Mesenchymal stem cell (in vitro differentiated cells and primary cell): ENCODE measurements around the gene ATP6V0D1.

Experiments used
- DNase-seq: peaks from one replicate; pipeline ENCODE4 v3.0.0-alpha.2; 2013
- H2AFZ ChIP-seq: one replicate; pipeline ENCODE4 v1.6.1; 2013; ENCODE audit warnings: low read depth, mild to moderate bottlenecking, control low read depth, inconsistent platforms, low read length, moderate library complexity
- H2AK5ac ChIP-seq: 2 replicates; pipeline ENCODE4 v1.6.1; 2013; ENCODE audit warnings: low read length, moderate library complexity, mild to moderate bottlenecking, inconsistent platforms; ENCODE audit not compliant: severe bottlenecking
- H2BK120ac ChIP-seq: one replicate; pipeline ENCODE4 v1.6.1; 2013; ENCODE audit warnings: low read depth, mild to moderate bottlenecking, inconsistent platforms, low read length, moderate library complexity
- H2BK12ac ChIP-seq, 2 experiments: one replicate each; pipeline ENCODE4 v1.6.1; 2013; ENCODE audit warnings: inconsistent platforms in 2 of 2, low read length in 2 of 2, mild to moderate bottlenecking in 2 of 2, moderate library complexity in 2 of 2, control low read depth in 1 of 2
- H2BK15ac ChIP-seq: one replicate; pipeline ENCODE4 v1.6.1; 2013; ENCODE audit warnings: mild to moderate bottlenecking, low read depth, inconsistent platforms; ENCODE audit not compliant: poor library complexity, severe bottlenecking
- H2BK5ac ChIP-seq: 2 replicates; pipeline ENCODE4 v1.6.1; 2013; ENCODE audit warnings: low read depth, mild to moderate bottlenecking, low read length, control low read depth, inconsistent platforms; ENCODE audit not compliant: poor library complexity, severe bottlenecking
- H3K14ac ChIP-seq, 2 experiments: one replicate each; pipeline ENCODE4 v1.6.1; 2013; ENCODE audit warnings: inconsistent platforms in 2 of 2, low read length in 2 of 2, control low read depth in 1 of 2, mild to moderate bottlenecking in 1 of 2, moderate library complexity in 1 of 2
- H3K18ac ChIP-seq, 2 experiments: one replicate each; pipeline ENCODE4 v1.6.1; 2013; ENCODE audit warnings: inconsistent platforms in 2 of 2, low read length in 2 of 2, control low read depth in 1 of 2, low read depth in 1 of 2, mild to moderate bottlenecking in 1 of 2
- H3K23ac ChIP-seq, 2 experiments: one replicate each; pipeline ENCODE4 v1.6.1; 2013; ENCODE audit warnings: inconsistent platforms in 2 of 2, low read length in 2 of 2, mild to moderate bottlenecking in 2 of 2, moderate library complexity in 2 of 2, control low read depth in 1 of 2
- H3K27ac ChIP-seq: 2 replicates; pipeline ENCODE4 v1.5.1; 2013; ENCODE audit warnings: mild to moderate bottlenecking, moderate library complexity, low read length, control low read depth, inconsistent platforms; ENCODE audit not compliant: poor library complexity, severe bottlenecking
- H3K27me3 ChIP-seq, 2 experiments: 2 replicates each; pipeline versions ENCODE4 v1.6.1 to v1.7.0; 2013; ENCODE audit warnings: low read length in 2 of 2, mild to moderate bottlenecking in 2 of 2, moderate library complexity in 2 of 2, control low read depth in 1 of 2, inconsistent platforms in 1 of 2; ENCODE audit not compliant: control insufficient read depth in 1 of 2, insufficient read depth in 1 of 2
- H3K36me3 ChIP-seq, 2 experiments: 2 replicates each; pipeline versions ENCODE4 v1.6.1 to v1.7.0; 2013; ENCODE audit warnings: low read length in 2 of 2, control low read depth in 1 of 2, inconsistent platforms in 1 of 2, low read depth in 1 of 2, mild to moderate bottlenecking in 1 of 2; ENCODE audit not compliant: insufficient read depth in 2 of 2, control insufficient read depth in 1 of 2
- H3K4ac ChIP-seq, 2 experiments: one replicate each; pipeline ENCODE4 v1.6.1; 2013; ENCODE audit warnings: inconsistent platforms in 2 of 2, low read length in 2 of 2, mild to moderate bottlenecking in 2 of 2, moderate library complexity in 2 of 2, control low read depth in 1 of 2, low read depth in 1 of 2
- H3K4me1 ChIP-seq: 2 replicates; pipeline ENCODE4 v1.6.1; 2013; ENCODE audit warnings: low read depth, low read length, control low read depth; ENCODE audit not compliant: control insufficient read depth, insufficient read depth
- H3K4me2 ChIP-seq: 2 replicates; pipeline ENCODE4 v1.6.1; 2013; ENCODE audit warnings: low read length, mild to moderate bottlenecking, inconsistent platforms; ENCODE audit not compliant: poor library complexity, severe bottlenecking
- H3K4me3 ChIP-seq, 2 experiments: 2 replicates each; pipeline versions ENCODE4 v1.5.1 to v1.7.0; 2013; ENCODE audit warnings: low read length in 2 of 2, mild to moderate bottlenecking in 2 of 2, control low read depth in 1 of 2, low read depth in 1 of 2; ENCODE audit not compliant: insufficient read depth in 1 of 2
- H3K79me1 ChIP-seq: replicated peaks from 2 replicates; pipeline ENCODE4 v1.6.1; 2013; ENCODE audit warnings: mild to moderate bottlenecking, control low read depth, low read length, inconsistent platforms; ENCODE audit not compliant: poor library complexity, severe bottlenecking
- H3K9ac ChIP-seq: 2 replicates; pipeline ENCODE4 v1.7.0; 2013; ENCODE audit warnings: mild to moderate bottlenecking, low read length, moderate library complexity
- H3K9me3 ChIP-seq: 2 replicates; pipeline ENCODE4 v1.7.0; 2013; ENCODE audit warnings: mild to moderate bottlenecking, low read length; ENCODE audit not compliant: control insufficient read depth
- H4K8ac ChIP-seq: one replicate; pipeline ENCODE4 v1.6.1; 2013; ENCODE audit warnings: inconsistent platforms, mild to moderate bottlenecking, low read length, moderate library complexity
- H4K91ac ChIP-seq: one replicate; pipeline ENCODE4 v1.6.1; 2013; ENCODE audit warnings: mild to moderate bottlenecking, low read length, inconsistent platforms
- WGBS: methylation state at CpG from one replicate; pipeline ENCODE4 v1.1.7; 2013; ENCODE audit warnings: mixed read lengths; 5-methylcytosine and 5-hydroxymethylcytosine counted together

Gene ATP6V0D1

GRCh38 chr16:67426022-67426421 is 54.9 kb downstream of the ATP6V0D1 start:
- Histone ChIP-seq H2AFZ (no peak overlapping the region), H3K4me1 (peaks cover 10% of the 10 kb centered on the region), H3K9me3 (no peaks in the 10 kb centered on the region), H3K4me2 (no peak overlapping the region), H2BK120ac (no peak overlapping the region), H3K36me3 (peaks cover 0 to 2% of the 10 kb centered on the region in 2 experiments), H3K23ac (no peak overlapping the region), H2AK5ac (no peak overlapping the region), H3K18ac (no peak overlapping the region), H4K91ac (no peak overlapping the region), H2BK5ac (no peak overlapping the region), H4K8ac (no peak overlapping the region), H3K4me3 (no peak overlapping the region), H2BK15ac (no peak overlapping the region), H3K79me1 (no peaks in the 10 kb centered on the region), H3K27ac (no peak overlapping the region), H2BK12ac (no peak overlapping the region), H3K14ac (no peak overlapping the region), H3K4ac (no peak overlapping the region), H3K9ac (peak overlapping the region; percentile 42), H3K27me3 (peaks cover 17 to 84% of the 10 kb centered on the region in 2 experiments)
- WGBS = 85% methylated on average over 6 of the region's 7 CpGs
- no peak for DNase-seq

GRCh38 chr16:67425580-67425979 is 55.4 kb downstream of the ATP6V0D1 start:
- 77% methylated on average over 4 of the region's 4 CpGs for WGBS
- no peak overlapping the region for H2AFZ ChIP-seq
- no peak overlapping the region for H2BK120ac ChIP-seq
- H3K4me1 ChIP-seq = peaks cover 9% of the 10 kb centered on the region
- no peak overlapping the region for H3K23ac ChIP-seq
- no peak overlapping the region for H3K4ac ChIP-seq
- peaks cover 0 to 2% of the 10 kb centered on the region in 2 experiments for H3K36me3 ChIP-seq
- no peak overlapping the region for H3K14ac ChIP-seq
- no peak overlapping the region for H3K4me2 ChIP-seq
- peak overlapping the region; percentile 42 for H3K9ac ChIP-seq
- no peaks in the 10 kb centered on the region for H3K9me3 ChIP-seq
- no peak overlapping the region for H2AK5ac ChIP-seq
- H3K27ac ChIP-seq = no peak overlapping the region
- H3K79me1 ChIP-seq = no peaks in the 10 kb centered on the region
- H3K27me3 ChIP-seq = peaks cover 17 to 88% of the 10 kb centered on the region in 2 experiments
- no peak overlapping the region for H2BK12ac ChIP-seq
- DNase-seq = no peak
- H3K18ac ChIP-seq = no peak overlapping the region
- no peak overlapping the region for H3K4me3 ChIP-seq
- H2BK15ac ChIP-seq = no peak overlapping the region
- no peak overlapping the region for H4K91ac ChIP-seq
- H4K8ac ChIP-seq = no peak overlapping the region
- no peak overlapping the region for H2BK5ac ChIP-seq

GRCh38 chr16:67425061-67425460 is 55.9 kb downstream of the ATP6V0D1 start:
- H4K8ac ChIP-seq = no peak overlapping the region
- H4K91ac ChIP-seq = no peak overlapping the region
- H3K4me1 ChIP-seq = peaks cover 3% of the 10 kb centered on the region
- 49% methylated on average over 5 of the region's 6 CpGs for WGBS
- no peak overlapping the region for H2BK120ac ChIP-seq
- H2BK5ac ChIP-seq = no peak overlapping the region
- H3K4me3 ChIP-seq = no peak overlapping the region
- H3K27me3 ChIP-seq = peaks cover 13 to 83% of the 10 kb centered on the region in 2 experiments
- no peak overlapping the region for H3K23ac ChIP-seq
- peak overlapping the region; percentile 42 for H3K9ac ChIP-seq
- no peak overlapping the region for H2BK12ac ChIP-seq
- H3K18ac ChIP-seq = no peak overlapping the region
- no peaks in the 10 kb centered on the region for H3K79me1 ChIP-seq
- no peak overlapping the region for H2BK15ac ChIP-seq
- no peak overlapping the region for H3K27ac ChIP-seq
- no peak overlapping the region for H3K4ac ChIP-seq
- H3K4me2 ChIP-seq = no peak overlapping the region
- no peak overlapping the region for H3K14ac ChIP-seq
- H2AK5ac ChIP-seq = no peak overlapping the region
- DNase-seq = no peak
- no peaks in the 10 kb centered on the region for H3K36me3 ChIP-seq
- no peaks in the 10 kb centered on the region for H3K9me3 ChIP-seq
- no peak overlapping the region for H2AFZ ChIP-seq

- H3K27me3 ChIP-seq = peaks cover 6 to 78% of the 10 kb centered on the region in 2 experiments
- no peak overlapping the region for H3K4me2 ChIP-seq
- no peak overlapping the region for H4K8ac ChIP-seq
- H3K23ac ChIP-seq = no peak overlapping the region
- 41% methylated on average over 4 of the region's 5 CpGs for WGBS
- no peaks in the 10 kb centered on the region for H3K79me1 ChIP-seq
- no peak overlapping the region for H3K14ac ChIP-seq
- no peak overlapping the region for H2BK15ac ChIP-seq
- no peak overlapping the region for H3K18ac ChIP-seq
- H2AK5ac ChIP-seq = no peak overlapping the region
- no peak overlapping the region for H2BK5ac ChIP-seq
- H3K36me3 ChIP-seq = no peaks in the 10 kb centered on the region
- H2BK12ac ChIP-seq = no peak overlapping the region
- H3K4ac ChIP-seq = no peak overlapping the region
- no peaks in the 10 kb centered on the region for H3K4me1 ChIP-seq
- no peak overlapping the region for H3K27ac ChIP-seq
- no peak for DNase-seq
- no peak overlapping the region for H2AFZ ChIP-seq
- H3K9me3 ChIP-seq = no peaks in the 10 kb centered on the region
- H2BK120ac ChIP-seq = no peak overlapping the region
- H4K91ac ChIP-seq = no peak overlapping the region
- H3K4me3 ChIP-seq = no peak overlapping the region
- no peak overlapping the region for H3K9ac ChIP-seq
These were observed 56.7 kb downstream of the ATP6V0D1 start for GRCh38 chr16:67424261-67424615.
